Calu3 (cell line): ENCODE measurements around the gene MKRN1. TPM values are rescaled to one million over a fixed set of nuclear protein-coding genes. Genes with fewer than 3 reads are reported as not detected.

ENCODE experiments used
- BruUV-seq: library from RNA; stranded (reverse); fragments of 400-500 nt; replicated peaks from 2 replicates; lab custom pipeline; 2021; lab: Mats Ljungman, UMichigan
- CTCF ChIA-PET: fragments of 300-600 bp; sonication (Branson Sonifier 250); formaldehyde crosslinking; loops from one replicate; lab custom pipeline; 2022; ENCODE audit warnings: antibody characterized with exemption; lab: Charles Lee
- DNase-seq: peaks from one replicate; pipeline ENCODE4 v3.0.0; 2022
- H3K27ac Mint-ChIP-seq: one replicate; pipeline ENCODE4 v1.8.0; 2022; ENCODE audit warnings: mixed read lengths; ENCODE audit not compliant: unreplicated experiment
- H3K27me3 Mint-ChIP-seq: one replicate; pipeline ENCODE4 v1.8.0; 2022; ENCODE audit warnings: mixed read lengths; ENCODE audit not compliant: unreplicated experiment
- H3K36me3 Mint-ChIP-seq: one replicate; pipeline ENCODE4 v1.8.0; 2022; ENCODE audit warnings: mild to moderate bottlenecking, moderate library complexity, mixed read lengths; ENCODE audit not compliant: insufficient read depth, unreplicated experiment
- H3K4me1 Mint-ChIP-seq: one replicate; pipeline ENCODE4 v1.8.0; 2022; ENCODE audit warnings: mild to moderate bottlenecking, low read depth, mixed read lengths; ENCODE audit not compliant: unreplicated experiment
- H3K4me3 Mint-ChIP-seq: one replicate; pipeline ENCODE4 v1.8.0; 2022; ENCODE audit warnings: mild to moderate bottlenecking, low read depth, moderate library complexity, mixed read lengths; ENCODE audit not compliant: unreplicated experiment
- H3K9me3 Mint-ChIP-seq: one replicate; pipeline ENCODE4 v1.8.0; 2022; ENCODE audit warnings: low read depth, mixed read lengths; ENCODE audit not compliant: unreplicated experiment
- CTCF ChIP-seq: fragments of 200-600 bp; IDR thresholded peaks from one replicate; pipeline ENCODE4 v1.8.0; 2022; ENCODE audit warnings: antibody characterized with exemption; ENCODE audit not compliant: unreplicated experiment
- intact Hi-C: fragments of 100-400 bp; cut with micrococcal nuclease; formaldehyde crosslinking; loops from one replicate; pipeline ENCODE4 v1.10.0; 2022; ENCODE audit not compliant: unreplicated experiment
- total RNA-seq: library from RNA; stranded (reverse); gene quantifications from 2 replicates; pipeline ENCODE4 v1.2.3, GENCODE V29; 2022

MKRN1 gene
- total RNA-seq, 1 experiment from 2014 or later, result 85.3 TPM

GRCh38 chr7:140441519-140441918, 37.8 kb downstream of the MKRN1 start:
- Mint-ChIP-seq H3K4me1 (no peaks in the 10 kb centered on the region), H3K9me3 (no peaks in the 10 kb centered on the region), H3K36me3 (no peaks in the 10 kb centered on the region), H3K4me3 (no peak overlapping the region), H3K27me3 (no peaks in the 10 kb centered on the region), H3K27ac (no peak overlapping the region)
- BruUV-seq, result no TSS peak
- no peak for DNase-seq
- intact Hi-C loops, result no loop called here
- TF ChIP-seq CTCF, result no peak
- CTCF ChIA-PET, result no interaction called here

- Mint-ChIP-seq H3K9me3 (no peaks in the 10 kb centered on the region), H3K36me3 (no peaks in the 10 kb centered on the region), H3K4me1 (no peaks in the 10 kb centered on the region), H3K4me3 (no peak overlapping the region), H3K27ac (no peak overlapping the region), H3K27me3 (no peaks in the 10 kb centered on the region)
- BruUV-seq, result no TSS peak
- intact Hi-C loops, result no loop called here
- no peak for TF ChIP-seq CTCF
- no peak for DNase-seq
- CTCF ChIA-PET, result interaction anchor here (0.6 to 0.7 kb wide), 2 partner anchors 42 to 441 kb away, joined by 3 to 6 read pairs; no protein-coding TSS in a partner anchor
These were observed 38.7 kb downstream of the MKRN1 start for GRCh38 chr7:140440593-140440992.

GRCh38 chr7:140439359-140439758, 39.9 kb downstream of the MKRN1 start:
- Mint-ChIP-seq H3K4me3 (no peak overlapping the region), H3K27ac (no peak overlapping the region), H3K4me1 (no peaks in the 10 kb centered on the region), H3K9me3 (no peaks in the 10 kb centered on the region), H3K36me3 (no peaks in the 10 kb centered on the region), H3K27me3 (no peaks in the 10 kb centered on the region)
- DNase-seq, result no peak
- intact Hi-C loops, result no loop called here
- TF ChIP-seq CTCF, result no peak
- no TSS peak for BruUV-seq
- CTCF ChIA-PET, result interaction anchor here (1.7 kb wide), 1 partner anchor 26 kb away, joined by 4 read pairs; no protein-coding TSS in a partner anchor

- no peak overlapping the region for H3K27ac Mint-ChIP-seq
- H3K27me3 Mint-ChIP-seq, result no peaks in the 10 kb centered on the region
- CTCF ChIA-PET, result no interaction called here
- H3K4me1 Mint-ChIP-seq, result no peaks in the 10 kb centered on the region
- no peak for TF ChIP-seq CTCF
- BruUV-seq, result no TSS peak
- no peaks in the 10 kb centered on the region for H3K36me3 Mint-ChIP-seq
- H3K9me3 Mint-ChIP-seq, result no peaks in the 10 kb centered on the region
- no peak overlapping the region for H3K4me3 Mint-ChIP-seq
- intact Hi-C loops, result no loop called here
- peak; percentile 5 for DNase-seq
These were observed 43.9 kb downstream of the MKRN1 start for GRCh38 chr7:140435252-140435895.
